ENCODE results near the gene FANCC. TPM values are rescaled to one million over a fixed set of nuclear protein-coding genes. Genes with fewer than 3 reads are reported as not detected.

FANCC gene
- total RNA-seq, 1 experiment from 2014 or later, result 25.3 TPM

GRCh38 chr9:95315108-95315746 lies 2.3 kb downstream of the FANCC start:
- no peaks in the 10 kb centered on the region for H3K9me3 ChIP-seq (ENCODE audit: low read depth, low read length, poor library complexity, severe bottlenecking)
- no peak overlapping the region for H3K4me3 ChIP-seq (ENCODE audit: low read depth, low read length, poor library complexity, severe bottlenecking)

GRCh38 chr9:95313010-95313498 lies 4.5 kb downstream of the FANCC start:
- no TSS peak for BruUV-seq (replicated peaks)
- peaks cover 30% of the 10 kb centered on the region for H3K4me1 ChIP-seq (ENCODE audit: insufficient read depth, low read length, poor library complexity, severe bottlenecking)
- no peak overlapping the region for H3K27ac ChIP-seq (ENCODE audit: low read depth, low read length, poor library complexity, severe bottlenecking)
- CTCF ChIA-PET, result no interaction called here
- DNase-seq (ENCODE audit: low spot score), result peak; percentile 87
- TF ChIP-seq EZH2 (IDR thresholded peaks at IDR 0.05; ENCODE audit: borderline replicate concordance, low read depth, low read length, poor library complexity, severe bottlenecking) (no peak), CTCF (conservative IDR thresholded peaks at IDR 0.05; ENCODE audit: low read depth, low read length) (no peak)
- no peaks in the 10 kb centered on the region for H3K27me3 ChIP-seq (replicated peaks; ENCODE audit: insufficient read depth, low read depth, low read length, poor library complexity)
- intact Hi-C loops (cut with micrococcal nuclease; ENCODE audit: unreplicated experiment), result no loop called here
- H3K4me3 ChIP-seq (ENCODE audit: low read depth, low read length, poor library complexity, severe bottlenecking), result peak overlapping the region; percentile 37
- POLR2A ChIA-PET (ENCODE audit: low non-redundant PET), result no interaction called here
- H3K36me3 ChIP-seq (ENCODE audit: insufficient read depth, low read length, poor library complexity, severe bottlenecking), result no peaks in the 10 kb centered on the region
- H3K9me3 ChIP-seq (ENCODE audit: low read depth, low read length, poor library complexity, severe bottlenecking), result no peaks in the 10 kb centered on the region

More at GRCh38 chr9:95315108-95315746, 2.3 kb downstream of the FANCC start:
- no peak for DNase-seq (ENCODE audit: low spot score)
- ChIA-PET CTCF (no interaction called here), POLR2A (ENCODE audit: low non-redundant PET) (no interaction called here)
- Histone ChIP-seq H3K27ac (ENCODE audit: low read depth, low read length, poor library complexity, severe bottlenecking) (peak overlapping the region; percentile 100), H3K4me1 (ENCODE audit: insufficient read depth, low read length, poor library complexity, severe bottlenecking) (peaks cover 30% of the 10 kb centered on the region), H3K36me3 (ENCODE audit: insufficient read depth, low read length, poor library complexity, severe bottlenecking) (no peaks in the 10 kb centered on the region), H3K27me3 (replicated peaks; ENCODE audit: insufficient read depth, low read depth, low read length, poor library complexity) (no peaks in the 10 kb centered on the region)
- intact Hi-C loops (cut with micrococcal nuclease; ENCODE audit: unreplicated experiment), result no loop called here
- BruUV-seq (replicated peaks), result no TSS peak
- TF ChIP-seq EZH2 (IDR thresholded peaks at IDR 0.05; ENCODE audit: borderline replicate concordance, low read depth, low read length, poor library complexity, severe bottlenecking) (no peak), CTCF (conservative IDR thresholded peaks at IDR 0.05; ENCODE audit: low read depth, low read length) (no peak)

GRCh38 chr9:95311961-95312360 lies 5.5 kb downstream of the FANCC start:
- H3K27ac ChIP-seq (ENCODE audit: low read depth, low read length, poor library complexity, severe bottlenecking), result no peak overlapping the region
- CTCF ChIA-PET, result no interaction called here
- BruUV-seq (replicated peaks), result no TSS peak

More at GRCh38 chr9:95311961-95312360, 5.5 kb downstream of the FANCC start:
- Histone ChIP-seq H3K36me3 (ENCODE audit: insufficient read depth, low read length, poor library complexity, severe bottlenecking) (no peaks in the 10 kb centered on the region), H3K9me3 (ENCODE audit: low read depth, low read length, poor library complexity, severe bottlenecking) (no peaks in the 10 kb centered on the region), H3K4me1 (ENCODE audit: insufficient read depth, low read length, poor library complexity, severe bottlenecking) (peaks cover 30% of the 10 kb centered on the region), H3K27me3 (replicated peaks; ENCODE audit: insufficient read depth, low read depth, low read length, poor library complexity) (no peaks in the 10 kb centered on the region), H3K4me3 (ENCODE audit: low read depth, low read length, poor library complexity, severe bottlenecking) (no peak overlapping the region)
- DNase-seq (ENCODE audit: low spot score), result no peak
- POLR2A ChIA-PET (ENCODE audit: low non-redundant PET), result no interaction called here
- intact Hi-C loops (cut with micrococcal nuclease; ENCODE audit: unreplicated experiment), result no loop called here
- TF ChIP-seq EZH2 (IDR thresholded peaks at IDR 0.05; ENCODE audit: borderline replicate concordance, low read depth, low read length, poor library complexity, severe bottlenecking) (no peak), CTCF (conservative IDR thresholded peaks at IDR 0.05; ENCODE audit: low read depth, low read length) (no peak)
